ENCODE measurements around the gene SRRM5.
"Not testable (repeated sequence)": the region's sequence is repeated elsewhere in the genome, so short reads cannot be mapped to it uniquely, and the experiment has no call there.

The SRRM5 gene

GRCh38 chr19:43591904-43592772, 19.8 kb upstream of the SRRM5 start:
- no peak for DNase-seq (ENCODE audit: low spot score)

- no peak for DNase-seq (ENCODE audit: low spot score)
Observed at GRCh38 chr19:43592800-43593350, 19.0 kb upstream of the SRRM5 start.

GRCh38 chr19:43594081-43594697, 17.7 kb upstream of the SRRM5 start:
- DNase-seq (ENCODE audit: low spot score) = no peak

- DNase-seq (ENCODE audit: low spot score) = peak; percentile 83
Observed at GRCh38 chr19:43594710-43595604, 16.9 kb upstream of the SRRM5 start.

DNA sequence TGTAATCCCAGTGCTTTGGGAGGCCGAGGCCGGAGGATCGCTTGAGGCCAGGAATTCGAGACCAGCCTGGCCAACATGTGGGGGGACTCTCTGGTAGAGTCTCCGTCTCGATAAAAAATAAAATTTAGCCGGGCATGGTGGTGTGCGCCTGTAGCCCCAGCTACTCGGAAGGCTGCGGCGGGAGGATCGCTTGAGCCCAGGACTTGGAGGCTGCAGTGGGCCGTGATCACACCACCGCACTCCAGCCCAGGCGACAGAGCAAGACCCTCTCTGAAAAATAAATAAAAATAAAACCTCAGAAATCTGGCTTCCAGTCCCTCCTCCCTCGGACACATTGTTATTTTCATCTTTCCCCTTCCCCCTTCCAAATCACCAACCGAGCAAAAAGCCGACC, 16.3 kb upstream of the SRRM5 start:
- no peak for DNase-seq (ENCODE audit: low spot score)

GRCh38 chr19:43595999-43596841, 15.7 kb upstream of the SRRM5 start, which contains the start of the genes IRGQ and ZNF576:
Gene IRGQ, minus strand, starts transcription at chr19:43596134. Its CDS starts 796 bp downstream, at chr19:43595338.
Gene ZNF576, plus strand, starts transcription at chr19:43596595. Its CDS starts 514 bp downstream, at chr19:43597109.
- peak; percentile 100 for DNase-seq (ENCODE audit: low spot score)

DNA sequence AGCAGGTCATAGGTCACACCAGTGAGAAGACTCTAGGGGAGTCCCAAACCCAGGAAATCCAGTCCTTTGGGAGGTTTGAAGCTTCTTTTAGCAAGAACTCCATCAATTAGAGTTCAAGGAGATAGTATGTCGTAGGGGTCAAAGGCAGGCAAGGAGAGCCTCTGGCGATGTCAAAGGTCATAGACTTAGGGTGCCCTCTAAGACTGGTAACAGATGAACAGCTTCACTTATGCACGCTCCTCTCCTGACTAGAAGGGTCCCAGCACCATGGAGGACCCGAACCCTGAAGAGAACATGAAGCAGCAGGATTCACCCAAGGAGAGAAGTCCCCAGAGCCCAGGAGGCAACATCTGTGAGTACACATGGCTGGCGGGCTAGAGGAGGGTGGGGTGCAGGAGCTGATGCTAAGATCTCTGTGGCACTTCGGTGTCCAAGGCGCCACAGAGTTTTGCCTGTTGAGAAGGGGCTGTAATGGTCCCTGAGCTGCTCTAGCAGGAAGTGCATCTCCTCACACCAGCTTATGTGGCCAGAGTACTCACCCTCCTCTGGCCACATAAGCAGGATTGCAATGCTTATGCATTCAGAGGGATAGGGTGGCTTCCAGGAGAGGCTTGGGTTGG, 14.9 kb upstream of the SRRM5 start:
- no peak for DNase-seq (ENCODE audit: low spot score)

GRCh38 chr19:43597876-43598275, 14.0 kb upstream of the SRRM5 start:
- no peak for DNase-seq (ENCODE audit: low spot score)

- no peak for DNase-seq (ENCODE audit: low spot score)
Observed at GRCh38 chr19:43598445-43599240, 13.2 kb upstream of the SRRM5 start.

GRCh38 chr19:43599635-43600295, 12.1 kb upstream of the SRRM5 start:
- DNase-seq (ENCODE audit: low spot score) = no peak

DNA sequence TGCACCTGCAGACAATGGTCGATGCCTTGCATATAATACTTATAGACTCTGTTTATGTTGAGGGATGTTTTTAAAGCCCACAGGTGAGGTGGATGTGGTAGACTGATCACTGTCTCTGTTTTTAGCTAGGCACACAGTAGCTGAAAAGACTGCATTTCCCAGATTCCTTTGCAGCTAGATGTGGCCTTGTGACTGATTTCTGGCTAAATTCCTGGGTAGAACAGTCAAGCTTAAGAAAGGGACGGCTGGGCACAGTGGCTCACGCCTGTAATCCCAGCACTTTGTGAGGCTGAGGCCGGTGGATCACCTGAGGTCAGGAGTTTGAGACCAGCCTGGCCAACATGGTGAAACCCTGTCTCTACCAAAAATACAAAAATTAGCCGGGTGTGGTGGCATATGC, 11.6 kb upstream of the SRRM5 start:
- not testable (repeated sequence) for DNase-seq (ENCODE audit: low spot score)

DNA sequence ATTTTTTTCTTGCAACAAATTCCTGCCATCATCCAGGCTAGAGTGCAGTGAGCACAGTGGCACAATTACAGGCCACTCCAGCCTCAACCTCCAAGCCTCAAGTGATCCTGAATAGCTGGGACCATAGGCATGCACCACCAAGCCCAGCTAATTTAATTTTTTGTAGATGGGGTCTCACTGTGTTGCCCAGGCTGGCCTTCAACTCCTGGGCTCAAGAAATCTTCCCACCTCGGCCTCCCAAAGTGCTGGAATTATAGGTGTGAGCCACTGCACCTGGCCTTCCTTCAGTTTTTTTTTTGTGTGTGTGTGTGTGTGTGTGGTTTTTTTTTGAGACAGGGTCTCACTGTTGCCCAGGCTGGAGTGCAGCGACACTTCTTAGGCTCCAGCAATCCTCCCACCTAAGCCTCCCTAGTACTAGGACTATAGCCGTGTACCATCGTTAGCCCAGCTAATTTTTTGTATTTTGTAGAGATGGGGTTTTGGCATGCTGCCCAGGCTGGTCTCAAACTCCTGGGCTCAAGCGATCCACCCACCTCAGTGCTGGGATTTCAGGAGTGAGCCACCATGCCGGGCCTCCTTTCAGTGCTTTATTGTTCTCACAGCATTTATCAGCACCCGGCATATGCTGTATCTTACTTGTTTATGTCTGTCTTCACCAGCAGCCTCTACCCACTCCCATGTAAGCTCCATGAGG, 5.9 kb upstream of the SRRM5 start:
- no peak for DNase-seq (ENCODE audit: low spot score)

- no peak for DNase-seq (ENCODE audit: low spot score)
Observed at GRCh38 chr19:43606569-43607229, 5.2 kb upstream of the SRRM5 start.

DNA sequence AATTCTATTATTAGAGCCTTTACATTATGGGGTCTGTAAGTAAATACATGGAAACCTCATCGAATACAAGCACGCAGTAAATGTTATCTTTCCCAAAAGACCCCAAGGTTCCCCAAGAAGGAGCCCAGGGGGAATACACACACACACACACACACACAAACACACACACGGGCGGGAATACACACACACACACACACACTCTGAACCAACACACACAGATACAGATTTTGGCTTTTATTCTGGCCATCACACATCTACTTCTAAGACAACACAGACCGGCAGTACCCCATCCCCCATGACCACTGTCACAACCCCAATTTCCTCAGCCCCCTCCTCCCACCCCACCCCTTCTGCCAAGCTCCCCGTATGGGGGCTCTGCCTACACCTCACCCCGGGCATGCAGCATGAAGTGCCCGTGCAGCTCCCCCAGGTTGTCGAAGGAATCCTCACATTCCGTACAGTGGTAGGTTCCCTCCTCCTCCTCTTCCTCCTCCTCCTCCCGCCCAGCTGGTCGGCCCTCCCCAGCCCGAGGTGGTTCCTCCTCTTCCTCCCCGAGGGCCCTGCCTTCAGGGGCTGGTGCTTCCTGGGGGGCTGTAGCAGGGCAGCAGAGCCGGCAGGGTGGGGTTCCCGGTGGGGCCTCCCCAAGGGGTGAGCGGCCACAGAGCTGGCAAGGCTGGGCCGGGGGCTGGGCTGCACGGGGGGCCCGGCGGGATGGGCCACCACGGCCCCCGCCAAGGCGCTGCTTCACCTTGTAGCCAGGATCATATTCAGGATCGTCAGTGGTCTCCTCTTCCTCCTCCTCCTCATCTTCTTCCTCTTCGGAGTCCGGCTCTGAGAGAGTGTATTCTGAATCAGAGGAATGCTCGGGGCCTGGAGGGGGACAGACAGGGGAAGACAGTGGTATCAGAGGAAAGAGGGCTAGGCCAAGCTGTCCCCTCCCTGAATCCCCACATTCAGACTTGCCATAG, 4.4 kb upstream of the SRRM5 start:
- DNase-seq (ENCODE audit: low spot score) = no peak

DNA sequence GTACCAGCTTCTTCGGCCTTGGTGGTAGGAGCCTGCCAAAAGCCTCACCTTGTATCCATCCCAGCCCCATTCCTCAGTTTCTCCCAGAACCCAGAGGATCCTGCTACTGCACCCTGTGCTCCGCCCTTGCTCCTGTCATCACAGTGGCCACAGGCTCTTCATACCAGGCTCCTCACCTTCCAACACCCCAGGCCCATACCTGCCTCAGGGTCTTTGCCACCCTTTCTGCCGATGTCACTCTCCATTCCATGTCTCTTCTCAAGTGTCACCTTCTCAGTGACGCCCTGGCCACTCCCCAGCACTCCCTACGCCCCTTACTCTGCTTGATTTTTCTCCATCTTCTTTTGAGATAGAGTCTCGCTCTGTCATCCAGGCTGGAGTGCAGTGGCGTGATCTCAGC, 2.0 kb upstream of the SRRM5 start:
- DNase-seq (ENCODE audit: low spot score) = no peak

DNA sequence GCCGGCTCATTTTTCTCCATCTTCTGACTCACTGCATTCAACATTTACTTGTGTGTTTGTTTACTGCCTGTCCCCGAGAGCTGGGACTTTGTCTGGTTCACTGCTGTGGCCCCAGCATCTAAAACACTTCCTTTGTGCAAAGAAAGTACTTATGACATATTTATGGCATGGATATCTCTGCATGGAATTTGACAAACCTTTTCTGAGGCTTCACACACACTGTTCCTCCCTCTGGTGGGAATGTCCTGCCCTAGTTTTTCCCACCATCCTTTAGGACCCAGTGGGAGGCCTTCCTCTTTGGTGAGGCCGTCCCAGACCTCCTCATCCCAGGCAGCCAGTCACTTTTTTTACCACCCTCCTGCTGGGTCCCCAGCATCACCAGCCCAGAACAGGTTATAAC, 1.4 kb upstream of the SRRM5 start:
- DNase-seq (ENCODE audit: low spot score) = no peak

DNA sequence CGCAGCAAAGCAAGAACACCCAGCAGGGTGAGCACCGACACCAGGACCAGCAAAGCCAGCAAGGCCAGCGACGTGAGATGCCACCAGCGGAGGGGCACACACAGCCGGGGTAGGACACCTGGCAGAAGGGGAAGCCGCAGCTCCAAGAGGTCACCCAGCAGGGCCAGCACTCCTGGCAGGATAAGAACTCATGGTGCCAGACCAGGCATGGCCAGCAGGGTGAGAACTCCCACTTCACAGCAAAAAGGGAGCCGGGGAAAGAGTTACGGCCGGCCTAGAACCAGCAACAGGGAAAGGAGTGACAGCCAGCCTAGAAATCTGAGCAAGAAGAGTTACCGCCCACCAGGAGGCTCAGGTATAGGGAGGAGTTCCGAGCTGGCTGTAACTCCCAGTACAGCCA, 486 bp downstream of the SRRM5 start:
- no peak for DNase-seq (ENCODE audit: low spot score)
